ENCODE measurements around the gene CLEC4G.
"Not testable (repeated sequence)": the region's sequence is repeated elsewhere in the genome, so short reads cannot be mapped to it uniquely, and the experiment has no call there.

CLEC4G gene

GRCh38 chr19:7766535-7766934, 34.6 kb upstream of the CLEC4G start:
- no peaks in the 10 kb centered on the region; the same call in 1 of the 2 replicates for H3K27me3 ChIP-seq (ENCODE audit: insufficient read depth, low read length)

GRCh38 chr19:7765043-7765442, 33.1 kb upstream of the CLEC4G start:
- H3K79me2 ChIP-seq (ENCODE audit: insufficient read depth, low read length); H4K20me1 ChIP-seq (ENCODE audit: insufficient read depth, low read length); H2AFZ ChIP-seq (ENCODE audit: low read length); H3K9me3 ChIP-seq (ENCODE audit: low read length); H3K4me3 ChIP-seq (ENCODE audit: low read depth, low read length, poor library complexity, severe bottlenecking); H3K9ac ChIP-seq (ENCODE audit: low read length); H3K27me3 ChIP-seq (ENCODE audit: insufficient read depth, low read length); H3K9me2 ChIP-seq (ENCODE audit: low read depth, low read length); H3K4me2 ChIP-seq (ENCODE audit: low read length); H3K27ac ChIP-seq (ENCODE audit: low read depth, low read length, poor library complexity, severe bottlenecking); H3K36me3 ChIP-seq (ENCODE audit: insufficient read depth, low read length); H3K4me1 ChIP-seq (ENCODE audit: insufficient read depth, low read length, severe bottlenecking); H3F3A ChIP-seq (ENCODE audit: insufficient read depth, low read length): not testable (repeated sequence)

More at GRCh38 chr19:7766535-7766934, 34.6 kb upstream of the CLEC4G start:
- Histone ChIP-seq H3K36me3 (ENCODE audit: insufficient read depth, low read length) (no peaks in the 10 kb centered on the region), H3K79me2 (ENCODE audit: insufficient read depth, low read length) (no peaks in the 10 kb centered on the region), H2AFZ (ENCODE audit: low read length) (no peak overlapping the region), H3K27ac (ENCODE audit: low read depth, low read length, poor library complexity, severe bottlenecking) (no peak overlapping the region), H3K4me1 (ENCODE audit: insufficient read depth, low read length, severe bottlenecking) (no peaks in the 10 kb centered on the region), H3K4me3 (ENCODE audit: low read depth, low read length, poor library complexity, severe bottlenecking) (no peak overlapping the region), H3K4me2 (ENCODE audit: low read length) (no peak overlapping the region), H3F3A (ENCODE audit: insufficient read depth, low read length) (no peaks in the 10 kb centered on the region), H4K20me1 (ENCODE audit: insufficient read depth, low read length) (no peaks in the 10 kb centered on the region), H3K9me2 (ENCODE audit: low read depth, low read length) (no peaks in the 10 kb centered on the region), H3K9ac (ENCODE audit: low read length) (no peak overlapping the region), H3K9me3 (ENCODE audit: low read length) (no peaks in the 10 kb centered on the region)
- no peak for TF ChIP-seq CTCF (IDR thresholded peaks at IDR 0.05; ENCODE audit: low read length)
- no peak for TF ChIP-seq EZH2 (IDR thresholded peaks at IDR 0.05; ENCODE audit: borderline replicate concordance, low read length)

- H3K27ac ChIP-seq (ENCODE audit: low read depth, low read length, poor library complexity, severe bottlenecking); H3K9ac ChIP-seq (ENCODE audit: low read length); H4K20me1 ChIP-seq (ENCODE audit: insufficient read depth, low read length); H3K4me1 ChIP-seq (ENCODE audit: insufficient read depth, low read length, severe bottlenecking); H3K9me3 ChIP-seq (ENCODE audit: low read length); H3K36me3 ChIP-seq (ENCODE audit: insufficient read depth, low read length); H3K4me3 ChIP-seq (ENCODE audit: low read depth, low read length, poor library complexity, severe bottlenecking); H3K79me2 ChIP-seq (ENCODE audit: insufficient read depth, low read length); H2AFZ ChIP-seq (ENCODE audit: low read length); H3K4me2 ChIP-seq (ENCODE audit: low read length); H3K9me2 ChIP-seq (ENCODE audit: low read depth, low read length); H3K27me3 ChIP-seq (ENCODE audit: insufficient read depth, low read length); H3F3A ChIP-seq (ENCODE audit: insufficient read depth, low read length): not testable (repeated sequence)
These were observed 32.2 kb upstream of the CLEC4G start for GRCh38 chr19:7764157-7764556.

GRCh38 chr19:7763696-7764095, 31.8 kb upstream of the CLEC4G start:
- no peak overlapping the region for H3K27ac ChIP-seq (ENCODE audit: low read depth, low read length, poor library complexity, severe bottlenecking)
- H3K4me3 ChIP-seq (ENCODE audit: low read depth, low read length, poor library complexity, severe bottlenecking): no peak overlapping the region
- no peak overlapping the region for H2AFZ ChIP-seq (ENCODE audit: low read length)
- no peaks in the 10 kb centered on the region for H3K79me2 ChIP-seq (ENCODE audit: insufficient read depth, low read length)
- no peaks in the 10 kb centered on the region for H4K20me1 ChIP-seq (ENCODE audit: insufficient read depth, low read length)
- H3K9me3 ChIP-seq (ENCODE audit: low read length): peaks cover 9% of the 10 kb centered on the region; the same call in 1 of the 2 replicates
- no peaks in the 10 kb centered on the region for H3K4me1 ChIP-seq (ENCODE audit: insufficient read depth, low read length, severe bottlenecking)
- H3K27me3 ChIP-seq (ENCODE audit: insufficient read depth, low read length): no peaks in the 10 kb centered on the region; the same call in 1 of the 2 replicates
- H3K9ac ChIP-seq (ENCODE audit: low read length): no peak overlapping the region
- no peaks in the 10 kb centered on the region for H3K9me2 ChIP-seq (ENCODE audit: low read depth, low read length)
- no peak for TF ChIP-seq EZH2 (IDR thresholded peaks at IDR 0.05; ENCODE audit: borderline replicate concordance, low read length)
- TF ChIP-seq CTCF (IDR thresholded peaks at IDR 0.05; ENCODE audit: low read length): no peak
- H3K4me2 ChIP-seq (ENCODE audit: low read length): no peak overlapping the region
- no peaks in the 10 kb centered on the region for H3F3A ChIP-seq (ENCODE audit: insufficient read depth, low read length)
- no peaks in the 10 kb centered on the region for H3K36me3 ChIP-seq (ENCODE audit: insufficient read depth, low read length)

Data from OCI-LY1 (cell line).